Fibroblast of skin of right biceps (primary cell): ENCODE data around the gene BSDC1.

ENCODE experiments used
- DNase-seq: peaks from one replicate; pipeline ENCODE4 v3.0.0-alpha.2; 2013

BSDC1 gene

GRCh38 chr1:32393832-32394140 is 455 bp downstream of the BSDC1 start:
- DNase-seq: no peak

GRCh38 chr1:32393136-32393535 is 1.1 kb downstream of the BSDC1 start:
- DNase-seq: no peak

DNA sequence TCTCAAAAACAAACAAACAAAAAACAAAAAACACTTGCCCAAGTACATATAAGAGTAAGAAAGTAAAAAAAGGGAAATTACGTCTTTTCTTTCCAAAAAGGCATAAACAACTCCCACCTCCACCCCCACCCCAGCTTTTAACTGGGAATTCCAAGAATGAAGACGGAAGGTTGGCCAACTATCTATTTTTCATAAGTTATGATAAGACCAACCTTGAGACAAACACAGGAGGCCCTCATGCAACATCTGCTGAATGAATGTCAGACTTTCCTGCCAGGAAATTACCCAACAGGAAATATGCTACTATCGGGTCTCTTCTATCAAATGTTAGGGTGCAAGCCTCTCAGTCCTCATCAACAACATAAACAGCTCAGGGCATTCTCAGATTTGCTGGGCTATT is 1.9 kb downstream of the BSDC1 start:
- no peak for DNase-seq

DNA sequence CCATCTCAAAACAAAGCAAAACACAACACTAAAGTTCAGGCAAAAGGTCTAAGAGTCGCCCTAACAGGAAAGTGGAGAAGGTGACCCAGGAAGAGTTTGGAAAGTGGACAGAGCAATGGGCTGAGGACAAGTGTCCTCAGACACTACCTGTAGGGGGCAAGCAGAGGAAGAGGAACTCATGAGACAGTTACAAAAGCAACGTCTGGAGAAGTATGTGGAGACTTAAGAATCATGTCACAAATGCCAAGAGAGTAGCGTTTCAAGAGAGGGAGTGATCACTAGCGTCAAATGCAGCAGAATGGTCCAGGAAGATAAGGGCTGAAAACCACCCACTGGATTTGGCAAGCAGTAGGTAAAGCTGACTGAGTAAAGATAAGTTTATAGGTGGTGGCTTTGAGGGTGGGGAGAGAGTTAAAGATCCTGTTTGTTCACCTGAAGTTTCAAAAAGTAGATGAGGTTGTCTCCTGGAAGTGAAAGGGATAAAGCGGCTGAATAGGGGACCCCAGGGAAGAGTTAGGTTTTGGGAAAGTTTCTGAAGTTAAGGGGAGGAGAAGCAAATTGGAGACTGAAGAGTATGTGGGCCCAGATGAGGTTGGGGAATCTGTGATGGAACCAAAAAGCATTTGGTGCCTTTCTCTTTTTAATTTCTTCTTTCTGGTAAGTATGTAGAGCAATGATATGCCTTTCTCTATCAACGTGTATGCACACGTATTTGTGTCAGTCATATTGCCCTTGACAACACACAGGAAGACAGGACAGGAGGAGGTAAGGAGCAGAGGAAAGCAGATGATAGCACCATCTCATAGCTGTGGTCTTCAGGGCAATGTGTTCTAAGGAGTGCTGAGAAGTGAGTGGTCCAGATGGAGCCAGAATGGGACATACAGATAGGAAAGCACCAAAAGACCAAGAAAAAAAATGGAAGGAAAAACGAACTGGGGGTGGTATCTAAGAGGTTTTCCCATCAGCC is 3.1 kb downstream of the BSDC1 start:
- DNase-seq: no peak

DNA sequence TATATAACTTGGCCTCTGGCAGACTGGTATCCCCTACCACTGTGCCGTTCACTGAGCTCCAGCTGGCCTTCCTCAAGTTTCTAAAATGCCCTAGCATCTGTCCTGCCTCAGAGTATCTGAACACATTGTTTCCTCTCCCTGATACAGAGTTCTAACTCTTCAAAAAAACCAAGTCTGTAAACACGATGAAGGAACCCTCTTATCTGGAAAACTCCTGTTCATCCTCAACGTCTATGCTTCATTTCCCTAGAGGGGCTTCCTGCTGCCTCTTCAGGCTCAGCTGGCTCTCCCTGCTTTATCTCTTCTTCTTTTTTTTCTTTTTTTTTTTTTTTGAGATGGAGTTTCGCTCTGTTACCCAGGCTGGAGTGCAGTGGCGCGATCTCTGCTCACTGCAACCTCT is 5.6 kb downstream of the BSDC1 start:
- DNase-seq: no peak

- DNase-seq: no peak
These were observed 7.4 kb downstream of the BSDC1 start for GRCh38 chr1:32386676-32387392.

GRCh38 chr1:32380057-32380456 is 14.2 kb downstream of the BSDC1 start:
- DNase-seq: no peak

- DNase-seq: no peak
These were observed 16.6 kb downstream of the BSDC1 start for GRCh38 chr1:32377541-32378220.

- no peak for DNase-seq
These were observed 18.0 kb downstream of the BSDC1 start for GRCh38 chr1:32376199-32376598.

DNA sequence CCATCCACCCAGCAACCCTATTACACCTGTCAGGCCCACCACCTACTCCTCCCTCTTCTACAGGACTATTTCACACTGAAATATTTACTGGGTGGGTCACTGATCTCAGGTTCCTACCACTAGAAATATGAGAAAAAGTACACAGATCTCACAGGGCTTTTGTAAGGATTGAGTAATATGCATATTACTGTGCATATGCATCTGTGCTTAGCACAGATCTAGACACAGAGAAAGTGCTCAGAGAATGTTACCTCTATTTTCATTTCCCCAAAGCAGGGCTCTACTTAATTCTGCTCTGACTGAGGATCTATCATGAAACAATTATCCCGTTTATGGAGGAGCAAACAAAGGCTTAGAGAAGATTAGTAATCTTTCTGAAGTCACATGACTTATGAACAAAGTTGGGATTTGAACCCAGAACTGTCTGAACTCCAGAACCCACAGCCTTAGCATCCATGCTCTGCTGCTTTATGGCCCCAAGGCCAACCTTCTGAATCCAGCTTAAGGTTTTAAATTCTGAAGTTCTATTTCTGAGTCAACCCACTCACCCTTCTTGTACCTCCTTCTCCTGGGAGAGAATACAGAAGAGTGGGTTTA is 20.1 kb downstream of the BSDC1 start:
- no peak for DNase-seq

GRCh38 chr1:32372149-32372756 is 22.0 kb downstream of the BSDC1 start:
- DNase-seq: no peak

DNA sequence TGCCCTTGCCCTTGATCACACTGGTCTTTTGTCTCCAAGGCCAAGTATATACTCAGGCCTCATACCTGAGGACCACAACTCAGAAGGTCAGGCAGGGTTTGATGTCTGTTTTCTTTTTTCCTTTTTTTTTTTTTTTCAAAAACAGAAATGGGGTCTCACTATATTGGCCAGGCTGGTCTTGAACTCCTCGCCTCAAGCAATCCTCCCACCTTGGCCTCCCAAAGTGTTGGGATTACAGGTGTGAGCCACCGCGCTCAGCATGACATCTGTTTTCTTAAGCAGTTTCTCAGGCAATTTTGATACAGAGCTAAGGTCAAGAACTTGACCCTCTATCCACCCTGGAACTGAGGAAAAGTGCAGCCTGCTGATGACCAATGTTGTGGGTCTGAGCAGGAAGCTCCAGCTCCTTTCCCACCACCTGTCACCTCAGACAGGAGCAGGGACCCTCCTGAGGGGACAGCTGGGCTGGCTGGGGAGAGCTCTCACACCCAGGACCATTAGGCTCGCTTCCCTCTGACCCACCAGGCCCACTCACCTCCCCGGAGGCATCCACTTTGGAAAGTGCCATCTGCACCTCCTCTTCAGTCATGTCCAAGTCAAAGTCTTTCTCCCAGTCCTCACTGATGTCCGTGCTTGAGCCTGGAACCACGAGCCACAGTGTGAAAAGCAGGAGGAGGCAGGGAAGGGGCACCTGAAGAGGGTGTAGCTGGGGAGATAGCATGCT is 26.2 kb downstream of the BSDC1 start:
- DNase-seq: no peak

- DNase-seq: no peak
These were observed 28.8 kb downstream of the BSDC1 start for GRCh38 chr1:32365445-32365844.

DNA sequence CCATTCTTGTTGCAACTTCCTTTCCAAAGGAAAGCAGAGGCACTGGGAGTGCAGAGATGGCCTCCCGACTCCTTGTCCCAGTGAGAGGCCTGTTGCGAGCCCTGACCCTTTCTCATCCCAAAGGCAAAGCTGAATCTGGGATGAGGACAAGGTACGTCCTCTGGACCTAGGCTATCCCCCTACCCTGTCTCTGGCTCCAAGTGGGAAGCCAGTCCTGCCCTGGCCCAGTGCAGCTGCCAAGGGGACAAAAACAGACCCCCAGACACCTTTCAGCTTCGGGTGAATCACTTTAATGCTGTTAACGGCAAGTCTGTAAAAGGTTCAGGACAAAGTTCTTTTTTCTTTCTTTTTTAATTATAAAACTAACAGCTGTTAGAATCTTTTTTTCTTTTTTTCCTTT is 29.4 kb downstream of the BSDC1 start:
- no peak for DNase-seq

DNA sequence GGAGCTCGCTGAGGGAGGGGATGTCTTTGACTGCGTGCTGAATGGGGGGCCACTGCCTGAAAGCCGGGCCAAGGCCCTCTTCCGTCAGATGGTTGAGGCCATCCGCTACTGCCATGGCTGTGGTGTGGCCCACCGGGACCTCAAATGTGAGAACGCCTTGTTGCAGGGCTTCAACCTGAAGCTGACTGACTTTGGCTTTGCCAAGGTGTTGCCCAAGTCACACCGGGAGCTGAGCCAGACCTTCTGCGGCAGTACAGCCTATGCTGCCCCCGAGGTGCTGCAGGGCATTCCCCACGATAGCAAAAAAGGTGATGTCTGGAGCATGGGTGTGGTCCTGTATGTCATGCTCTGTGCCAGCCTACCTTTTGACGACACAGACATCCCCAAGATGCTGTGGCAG is 30.5 kb downstream of the BSDC1 start:
- DNase-seq: no peak

DNA sequence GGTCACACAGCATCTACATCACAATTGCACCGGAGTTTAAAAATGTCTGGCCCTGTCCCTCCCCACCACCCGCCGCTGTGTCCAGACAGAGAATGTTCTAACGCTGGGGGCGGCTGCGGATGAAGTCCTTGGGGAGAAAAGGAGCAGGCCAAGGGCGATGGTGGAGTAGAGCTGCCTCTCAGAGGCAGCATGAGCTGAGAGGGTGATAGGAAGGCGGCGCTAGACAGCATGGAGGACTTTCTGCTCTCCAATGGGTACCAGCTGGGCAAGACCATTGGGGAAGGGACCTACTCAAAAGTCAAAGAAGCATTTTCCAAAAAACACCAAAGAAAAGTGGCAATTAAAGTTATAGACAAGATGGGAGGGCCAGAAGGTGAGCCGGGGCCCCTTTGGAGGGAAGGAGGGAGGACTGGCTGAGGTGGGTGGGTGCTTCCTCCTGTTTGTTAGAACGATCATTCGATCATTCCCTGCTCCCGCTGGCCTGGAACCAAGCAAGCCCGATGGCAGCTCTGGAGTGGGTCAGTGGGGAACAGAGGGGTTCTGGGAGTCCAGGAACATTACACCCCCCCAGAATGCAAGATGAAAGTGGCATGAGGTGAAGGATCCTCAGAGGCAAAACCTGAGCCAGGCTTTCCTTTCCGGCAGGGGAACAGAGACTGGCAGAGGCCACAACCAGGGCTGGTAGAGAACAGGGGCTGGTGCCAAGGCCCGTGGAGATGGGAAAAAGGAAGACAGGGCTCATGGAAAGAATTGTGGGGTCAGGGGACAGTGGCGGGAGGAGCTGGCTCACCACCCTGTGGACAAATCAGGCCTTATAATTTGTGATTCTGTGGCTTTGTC is 31.5 kb downstream of the BSDC1 start, which contains the start of the genes FAM229A and TSSK3:
FAM229A (minus strand) TSS at position 12 of the 840 bp plus-strand sequence. CDS start 394 bp downstream, outside the sequence.
TSSK3 (plus strand) TSS at position 66 of the 840 bp plus-strand sequence; CDS start at position 229, 163 bp downstream.
- DNase-seq: no peak

DNA sequence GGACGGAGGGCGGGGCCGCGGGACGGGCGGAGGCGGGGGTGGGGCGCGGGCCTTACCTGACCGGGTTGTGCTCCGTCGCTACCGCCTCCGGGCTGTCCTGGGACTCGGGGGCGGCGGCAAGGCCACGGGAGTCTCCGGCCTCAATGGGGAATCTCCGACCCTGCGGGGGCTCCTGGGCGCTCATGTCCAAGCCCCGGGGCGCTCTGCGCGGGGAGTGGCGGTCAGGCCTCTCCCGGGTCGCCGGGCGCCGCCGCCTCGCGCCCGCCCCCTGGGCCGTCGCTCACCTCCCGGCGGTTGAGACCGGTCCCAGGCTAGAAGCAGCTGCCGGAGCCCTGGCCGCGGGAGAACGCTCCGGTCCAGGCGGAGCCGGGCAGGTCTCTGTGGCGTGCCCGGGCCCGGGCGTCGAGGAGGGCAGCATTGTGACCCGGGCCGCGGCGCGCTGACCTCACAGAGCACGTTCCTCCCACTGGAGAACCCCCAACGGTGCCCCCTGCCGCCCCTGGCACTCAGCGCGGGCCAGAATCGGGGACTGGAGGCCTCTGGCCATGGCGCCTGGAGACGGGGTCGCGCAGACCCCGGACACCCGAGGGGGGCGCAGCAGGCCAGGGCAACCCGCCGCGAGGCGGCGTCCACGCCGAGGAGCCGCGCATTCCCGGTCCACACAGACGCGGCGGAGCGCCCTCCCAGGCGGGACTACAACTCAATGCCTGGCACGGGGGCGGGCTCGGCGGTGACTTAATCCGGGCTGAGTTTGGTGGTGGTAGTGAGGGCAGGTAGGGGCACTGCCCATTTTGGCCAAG is 32.4 kb downstream of the BSDC1 start:
- DNase-seq: peak; percentile 37

DNA sequence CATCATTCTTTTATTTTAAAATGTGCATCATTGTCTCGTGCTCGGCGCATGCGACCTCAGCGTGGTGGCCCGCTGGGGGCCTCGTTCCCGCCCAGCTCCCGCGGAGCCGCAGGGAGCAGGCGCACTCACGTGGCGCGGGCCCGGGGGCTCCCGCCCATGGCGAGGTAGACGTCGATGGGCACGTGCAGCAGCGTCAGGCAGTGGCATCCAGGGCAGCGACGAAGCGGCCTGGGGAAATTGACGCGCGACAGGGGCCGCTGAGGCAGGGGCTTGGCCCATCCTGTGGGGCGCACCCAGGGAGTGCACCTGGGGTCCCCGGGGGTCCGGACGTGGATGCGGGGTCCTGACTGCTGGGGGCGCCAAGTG is 33.0 kb downstream of the BSDC1 start:
- no peak for DNase-seq

DNA sequence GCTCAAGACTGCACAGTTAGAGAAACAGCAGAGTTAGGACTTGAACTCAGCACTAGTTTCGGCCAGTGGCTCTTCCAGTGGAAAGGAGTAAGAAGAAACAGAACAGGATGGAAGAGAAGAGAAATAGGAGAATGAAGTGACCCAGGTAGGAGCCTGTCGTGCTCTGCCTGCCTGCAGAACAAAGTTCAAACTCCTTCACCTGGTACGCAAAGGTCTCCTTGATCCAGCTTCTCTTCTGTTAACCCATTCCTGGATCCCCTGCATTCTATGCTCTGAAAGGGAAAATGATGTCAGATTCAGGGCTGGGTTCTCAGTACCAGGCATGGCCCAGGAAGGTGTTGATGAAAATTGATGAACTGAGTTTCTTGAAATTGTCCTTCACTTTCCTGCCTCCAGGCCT is 35.8 kb downstream of the BSDC1 start:
- no peak for DNase-seq

DNA sequence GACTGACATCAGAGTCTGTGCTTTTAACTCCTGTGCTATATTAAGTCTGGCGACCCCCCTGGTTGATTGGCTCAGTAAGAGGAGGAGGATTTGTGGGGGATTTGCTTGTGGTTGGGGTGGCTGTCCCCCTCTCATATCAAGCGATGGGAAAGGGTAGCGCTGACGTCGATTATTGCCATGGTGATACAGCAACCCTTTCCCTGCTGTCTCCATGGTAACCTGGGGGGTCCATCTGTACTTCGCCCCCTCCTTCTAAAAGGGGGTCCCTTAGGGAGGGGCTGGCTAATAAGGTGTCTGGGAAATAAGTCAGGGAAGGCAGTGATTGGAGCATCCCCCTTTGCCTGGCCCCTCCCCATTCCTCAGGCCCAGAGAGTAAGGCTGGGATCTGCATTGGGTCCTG is 36.6 kb downstream of the BSDC1 start:
- DNase-seq: no peak
